ENCODE data around the gene P2RY8. TPM values are rescaled to one million over a fixed set of nuclear protein-coding genes. Genes with fewer than 3 reads are reported as not detected.

P2RY8 gene
- total RNA-seq, 1 experiment from 2014 or later, result not detected

DNA sequence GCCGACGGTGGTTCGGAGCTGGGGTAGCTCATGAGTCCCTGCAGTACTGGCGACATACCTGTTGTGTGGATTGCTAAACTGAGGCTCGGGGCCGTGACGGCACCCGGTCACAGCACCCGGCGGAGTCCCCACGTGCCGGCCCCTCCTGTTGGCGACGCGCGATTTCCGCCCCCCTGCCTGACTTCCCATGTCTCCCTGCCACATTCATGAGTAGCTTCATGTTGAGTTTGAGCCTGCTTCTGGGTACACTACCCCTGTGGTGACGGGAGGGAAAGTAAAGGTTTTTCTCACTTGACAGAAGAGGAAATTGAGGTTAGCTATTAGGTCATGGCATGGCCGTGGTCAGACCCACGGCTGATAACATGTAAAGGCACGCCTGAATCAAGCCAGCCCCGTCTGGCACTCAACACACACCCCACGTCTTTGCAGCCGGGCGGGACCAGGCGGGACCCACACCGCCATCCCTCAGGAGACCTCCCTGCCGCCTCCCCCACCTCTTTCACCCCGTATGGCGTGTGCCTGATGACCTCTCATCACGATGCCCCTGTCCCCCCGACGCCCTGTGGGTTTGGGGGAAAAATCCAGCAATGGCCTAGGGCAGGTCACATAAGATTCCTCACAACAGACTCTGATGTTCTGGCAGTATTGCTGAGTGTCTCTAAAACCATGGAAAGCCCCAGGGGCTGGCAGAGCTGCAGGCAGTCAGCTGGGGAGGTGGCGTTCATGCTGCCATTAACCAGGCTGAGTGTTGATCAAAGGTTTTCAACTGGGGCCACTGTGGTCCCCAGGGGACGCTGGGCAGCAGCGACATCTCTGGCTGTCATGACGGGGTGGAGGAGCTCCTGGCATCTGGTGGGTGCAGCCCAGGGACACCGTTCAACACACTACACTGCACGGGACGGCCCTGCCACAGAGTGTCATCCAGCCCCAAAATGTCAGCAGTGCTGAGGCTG is 29.2 kb downstream of the P2RY8 start:
- BruUV-seq (replicated peaks), result no TSS peak
- Mint-ChIP-seq H3K27ac (ENCODE audit: unreplicated experiment) (no peak overlapping the region), H3K4me1 (ENCODE audit: low read depth, unreplicated experiment) (no peaks in the 10 kb centered on the region), H3K9me3 (ENCODE audit: unreplicated experiment) (no peaks in the 10 kb centered on the region), H3K4me3 (ENCODE audit: unreplicated experiment) (no peak overlapping the region), H3K27me3 (ENCODE audit: insufficient read depth, unreplicated experiment) (no peaks in the 10 kb centered on the region), H3K36me3 (ENCODE audit: insufficient read depth, unreplicated experiment) (no peaks in the 10 kb centered on the region)
- H3K4me1 ChIP-seq, result no peaks in the 10 kb centered on the region
- ChIA-PET CTCF (no interaction called here), POLR2A (no interaction called here)
- H3K27me3 ChIP-seq (replicated peaks; ENCODE audit: control insufficient read depth, insufficient read depth, low read length), result no peaks in the 10 kb centered on the region
- no peaks in the 10 kb centered on the region for H3K36me3 ChIP-seq (ENCODE audit: control insufficient read depth, insufficient read depth, low read length)
- H3K4me3 ChIP-seq (ENCODE audit: low read depth, low read length), result no peak overlapping the region
- TF ChIP-seq, protein P1, sequence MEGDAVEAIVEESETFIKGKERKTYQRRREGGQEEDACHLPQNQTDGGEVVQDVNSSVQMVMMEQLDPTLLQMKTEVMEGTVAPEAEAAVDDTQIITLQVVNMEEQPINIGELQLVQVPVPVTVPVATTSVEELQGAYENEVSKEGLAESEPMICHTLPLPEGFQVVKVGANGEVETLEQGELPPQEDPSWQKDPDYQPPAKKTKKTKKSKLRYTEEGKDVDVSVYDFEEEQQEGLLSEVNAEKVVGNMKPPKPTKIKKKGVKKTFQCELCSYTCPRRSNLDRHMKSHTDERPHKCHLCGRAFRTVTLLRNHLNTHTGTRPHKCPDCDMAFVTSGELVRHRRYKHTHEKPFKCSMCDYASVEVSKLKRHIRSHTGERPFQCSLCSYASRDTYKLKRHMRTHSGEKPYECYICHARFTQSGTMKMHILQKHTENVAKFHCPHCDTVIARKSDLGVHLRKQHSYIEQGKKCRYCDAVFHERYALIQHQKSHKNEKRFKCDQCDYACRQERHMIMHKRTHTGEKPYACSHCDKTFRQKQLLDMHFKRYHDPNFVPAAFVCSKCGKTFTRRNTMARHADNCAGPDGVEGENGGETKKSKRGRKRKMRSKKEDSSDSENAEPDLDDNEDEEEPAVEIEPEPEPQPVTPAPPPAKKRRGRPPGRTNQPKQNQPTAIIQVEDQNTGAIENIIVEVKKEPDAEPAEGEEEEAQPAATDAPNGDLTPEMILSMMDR (IDR thresholded peaks at IDR 0.05; ENCODE audit: insufficient read depth in 1 of 2, low read depth in 1 of 2, low read length in 1 of 2, severe bottlenecking in 1 of 2, unreplicated experiment in 1 of 2), result no peak
- intact Hi-C loops (cut with micrococcal nuclease; ENCODE audit: unreplicated experiment), result no loop called here
- no peaks in the 10 kb centered on the region for H3K9me3 ChIP-seq
- DNase-seq, result no peak

DNA sequence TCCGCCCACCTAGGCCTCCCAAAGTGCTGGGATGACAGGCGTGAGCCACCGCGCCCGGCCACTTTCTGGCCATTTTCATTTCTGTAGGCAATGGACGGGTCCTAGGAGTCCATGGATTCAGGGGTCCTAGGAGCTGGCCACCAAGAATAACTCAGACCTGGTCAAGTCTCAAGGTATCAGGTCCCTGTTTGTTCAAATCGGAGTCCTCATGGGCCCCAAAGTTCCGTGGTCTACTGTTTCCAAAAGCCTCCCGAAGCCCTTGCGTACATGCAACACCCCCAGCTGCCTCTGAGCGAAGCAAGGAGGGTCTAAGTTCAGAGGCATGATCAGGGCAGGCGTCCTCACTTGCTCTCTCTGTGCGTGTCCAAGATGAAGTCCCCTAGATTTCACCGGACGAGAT is 30.1 kb downstream of the P2RY8 start:
- ChIA-PET CTCF (no interaction called here), POLR2A (no interaction called here)
- Histone ChIP-seq H3K4me1 (no peaks in the 10 kb centered on the region), H3K27me3 (replicated peaks; ENCODE audit: control insufficient read depth, insufficient read depth, low read length) (no peaks in the 10 kb centered on the region), H3K9me3 (no peaks in the 10 kb centered on the region), H3K4me3 (ENCODE audit: low read depth, low read length) (no peak overlapping the region), H3K36me3 (ENCODE audit: control insufficient read depth, insufficient read depth, low read length) (no peaks in the 10 kb centered on the region)
- TF ChIP-seq, protein P1 (IDR thresholded peaks at IDR 0.05; ENCODE audit: insufficient read depth in 1 of 2, low read depth in 1 of 2, low read length in 1 of 2, severe bottlenecking in 1 of 2, unreplicated experiment in 1 of 2), result no peak
- no peak overlapping the region for H3K4me3 Mint-ChIP-seq (ENCODE audit: unreplicated experiment)
- no peak overlapping the region for H3K27ac Mint-ChIP-seq (ENCODE audit: unreplicated experiment)
- no peak for DNase-seq
- H3K9me3 Mint-ChIP-seq (ENCODE audit: unreplicated experiment), result no peaks in the 10 kb centered on the region
- BruUV-seq (replicated peaks), result no TSS peak
- intact Hi-C loops (cut with micrococcal nuclease; ENCODE audit: unreplicated experiment), result no loop called here
- H3K36me3 Mint-ChIP-seq (ENCODE audit: insufficient read depth, unreplicated experiment), result no peaks in the 10 kb centered on the region
- no peaks in the 10 kb centered on the region for H3K27me3 Mint-ChIP-seq (ENCODE audit: insufficient read depth, unreplicated experiment)
- H3K4me1 Mint-ChIP-seq (ENCODE audit: low read depth, unreplicated experiment), result no peaks in the 10 kb centered on the region

DNA sequence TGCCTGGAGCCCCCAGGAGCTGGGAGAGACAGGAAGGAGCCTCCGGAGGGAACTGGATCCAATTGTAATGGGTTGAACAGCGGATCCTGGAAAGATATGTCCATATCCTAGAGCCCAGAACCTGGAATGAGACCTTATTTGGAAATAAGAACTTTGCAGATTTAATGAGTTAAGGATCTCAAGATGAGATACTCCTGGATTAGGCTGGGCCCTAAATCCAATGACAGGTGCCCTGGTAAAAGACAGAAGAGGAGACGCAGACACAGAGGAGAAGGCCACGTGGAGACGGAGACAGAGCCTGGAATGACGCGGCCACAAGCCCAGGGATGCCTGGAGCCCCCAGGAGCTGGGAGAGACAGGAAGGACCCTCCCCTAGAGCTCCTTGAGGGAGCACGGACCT is 34.1 kb downstream of the P2RY8 start:
- Mint-ChIP-seq H3K4me1 (ENCODE audit: low read depth, unreplicated experiment) (no peaks in the 10 kb centered on the region), H3K27me3 (ENCODE audit: insufficient read depth, unreplicated experiment) (no peaks in the 10 kb centered on the region), H3K4me3 (ENCODE audit: unreplicated experiment) (no peak overlapping the region), H3K36me3 (ENCODE audit: insufficient read depth, unreplicated experiment) (no peaks in the 10 kb centered on the region), H3K27ac (ENCODE audit: unreplicated experiment) (no peak overlapping the region), H3K9me3 (ENCODE audit: unreplicated experiment) (no peaks in the 10 kb centered on the region)
- no peaks in the 10 kb centered on the region for H3K36me3 ChIP-seq (ENCODE audit: control insufficient read depth, insufficient read depth, low read length)
- TF ChIP-seq, protein P1 (IDR thresholded peaks at IDR 0.05; ENCODE audit: insufficient read depth in 1 of 2, low read depth in 1 of 2, low read length in 1 of 2, severe bottlenecking in 1 of 2, unreplicated experiment in 1 of 2), result no peak
- ChIA-PET POLR2A (no interaction called here), CTCF (no interaction called here)
- H3K9me3 ChIP-seq, result no peaks in the 10 kb centered on the region
- intact Hi-C loops (cut with micrococcal nuclease; ENCODE audit: unreplicated experiment), result no loop called here
- no peak overlapping the region for H3K4me3 ChIP-seq (ENCODE audit: low read depth, low read length)
- no TSS peak for BruUV-seq (replicated peaks)
- DNase-seq, result no peak
- no peaks in the 10 kb centered on the region for H3K4me1 ChIP-seq
- no peaks in the 10 kb centered on the region for H3K27me3 ChIP-seq (replicated peaks; ENCODE audit: control insufficient read depth, insufficient read depth, low read length)
